Panc1 (cell line): Measurements from ENCODE around the gene RP2. TPM values are rescaled to one million over a fixed set of nuclear protein-coding genes. Genes with fewer than 3 reads are reported as not detected.

ENCODE experiments used
- ATAC-seq: fragments of 200-7000 bp; cut with Tn5 transposase; 2 replicates; pipeline ENCODE4 v1.9.1; 2020; ENCODE audit warnings: mild to moderate bottlenecking, moderate library complexity
- Bru-seq: library from RNA; stranded (reverse); fragments of 400-500 nt; gene quantifications from one replicate; lab custom pipeline; 2021; lab: Mats Ljungman, UMichigan
- BruChase-seq, 2 experiments: library from RNA; stranded (reverse); fragments of 400-500 nt; gene quantifications; one replicate each; lab custom pipeline; 2021; lab: Mats Ljungman, UMichigan
- BruUV-seq: library from RNA; stranded (reverse); fragments of 400-500 nt; replicated peaks from 2 replicates; lab custom pipeline; 2021; lab: Mats Ljungman, UMichigan
- CTCF ChIA-PET: fragments of 300-600 bp; sonication (Branson Sonifier 250); formaldehyde crosslinking; loops from one replicate; lab custom pipeline; 2022; ENCODE audit warnings: antibody characterized with exemption; lab: Charles Lee
- POLR2A ChIA-PET: fragments of 300-600 bp; sonication (Branson Sonifier 250); formaldehyde crosslinking; loops from one replicate; lab custom pipeline; 2022; ENCODE audit warnings: antibody characterized with exemption; lab: Charles Lee
- DNase-seq: peaks from one replicate; pipeline ENCODE4 v3.0.0-alpha.2; 2010; ENCODE audit warnings: low read depth, low spot score
- H3K27ac ChIP-seq: 2 replicates; pipeline ENCODE4 v1.5.1; 2011; ENCODE audit warnings: mild to moderate bottlenecking, low read length, inconsistent platforms
- H3K27me3 ChIP-seq: fragments of 200-500 bp; sonication (Bioruptor generic); 2 replicates; pipeline ENCODE4 v1.6.0; 2014; ENCODE audit warnings: low read length, inconsistent platforms; ENCODE audit not compliant: control insufficient read depth, insufficient read depth
- H3K36me3 ChIP-seq: fragments of 200-500 bp; sonication (Bioruptor generic); 2 replicates; pipeline ENCODE4 v1.5.1; 2014; ENCODE audit warnings: inconsistent platforms, mild to moderate bottlenecking, low read length, moderate library complexity; ENCODE audit not compliant: control insufficient read depth, insufficient read depth
- H3K4me1 ChIP-seq: 2 replicates; pipeline ENCODE4 v1.5.1; 2011; ENCODE audit warnings: inconsistent platforms, mild to moderate bottlenecking, low read length, moderate library complexity; ENCODE audit not compliant: control insufficient read depth, insufficient read depth
- H3K4me3 ChIP-seq, 2 experiments: 2 replicates each; pipeline ENCODE4 v1.5.1; 2011 to 2012; ENCODE audit warnings: low read depth in 2 of 2, low read length in 2 of 2, mild to moderate bottlenecking in 2 of 2, inconsistent platforms in 1 of 2, moderate library complexity in 1 of 2
- H3K9me3 ChIP-seq: fragments of 200-500 bp; sonication (Bioruptor generic); 2 replicates; pipeline ENCODE4 v1.5.1; 2014; ENCODE audit warnings: low read depth, mild to moderate bottlenecking, inconsistent platforms, low read length, moderate library complexity; ENCODE audit not compliant: control insufficient read depth, insufficient read depth
- POLR2AphosphoS5 ChIP-seq: IDR thresholded peaks from 2 replicates; pipeline ENCODE4 v1.6.1; 2012; ENCODE audit warnings: mild to moderate bottlenecking, low read depth, low read length, moderate library complexity
- SIN3A ChIP-seq: IDR thresholded peaks from 2 replicates; pipeline ENCODE4 v1.6.1; 2012; ENCODE audit warnings: low read depth, mild to moderate bottlenecking, low read length, moderate library complexity, borderline replicate concordance; ENCODE audit not compliant: insufficient read depth
- TCF7L2 ChIP-seq: IDR thresholded peaks from 2 replicates; pipeline ENCODE4 v1.6.1; 2011; ENCODE audit warnings: mild to moderate bottlenecking, low read depth, low read length, inconsistent platforms
- in situ Hi-C: cut with HindIII; loops from 2 replicates; pipeline ENCODE4 v1.10.0; 2016; ENCODE audit warnings: low sequenced_read_pairs, low pct_unique_long_range_greater_than_20kb
- intact Hi-C: fragments of 100-400 bp; cut with micrococcal nuclease; formaldehyde crosslinking; loops from one replicate; pipeline ENCODE4 v1.10.0; 2022; ENCODE audit not compliant: unreplicated experiment
- long read RNA-seq: library from polyadenylated mRNA; unstranded; transcript quantifications from one replicate; pipeline ENCODE4 v2.0.0, GENCODE V29; 2021; ENCODE audit not compliant: unreplicated experiment
- polyA plus RNA-seq: library from polyadenylated mRNA; unstranded; fragments of >200 nt; gene quantifications from one replicate; pipeline ENCODE4 v1.2.1, GENCODE V29; 2012; ENCODE audit warnings: missing spikeins; ENCODE audit not compliant: insufficient read length
- total RNA-seq: library from RNA; stranded (reverse); gene quantifications from one replicate; pipeline ENCODE4 v1.2.1, GENCODE V29; 2021; ENCODE audit not compliant: unreplicated experiment
- TF ChIP-seq, protein P1 (sequence below), 2 experiments: IDR thresholded peaks; 2 replicates each; pipeline ENCODE4 v1.6.1; 2011 to 2012; ENCODE audit warnings: low read depth in 2 of 2, control low read depth in 1 of 2, low read length in 1 of 2, mild to moderate bottlenecking in 1 of 2, moderate library complexity in 1 of 2; ENCODE audit not compliant: insufficient read depth in 1 of 2
- TF ChIP-seq, protein P2 (sequence below): fragments of 450-650 bp; IDR thresholded peaks from 2 replicates; pipeline ENCODE4 v1.5.1; 2017; ENCODE audit warnings: mild to moderate bottlenecking

RP2 gene
- total RNA-seq (17.3 TPM), Bru-seq, nascent RNA (percentile 76 among the genes with signal in this experiment), BruChase-seq, experiment 1, labeled RNA remaining after a 2-hour chase (percentile 80 among the genes with signal in this experiment), BruChase-seq, experiment 2, labeled RNA remaining after a 6-hour chase (percentile 83 among the genes with signal in this experiment)
- 9.4 TPM for polyA plus RNA-seq
- long read RNA-seq, transcript RP2-201 (5 exons, 3,803 nt), result major isoform, 67 of 73 reads
- long read RNA-seq, partial matches to known transcripts, result 3 of 73 reads
- long read RNA-seq, other reads (novel, unspliced or antisense), result 3 of 73 reads

DNA sequence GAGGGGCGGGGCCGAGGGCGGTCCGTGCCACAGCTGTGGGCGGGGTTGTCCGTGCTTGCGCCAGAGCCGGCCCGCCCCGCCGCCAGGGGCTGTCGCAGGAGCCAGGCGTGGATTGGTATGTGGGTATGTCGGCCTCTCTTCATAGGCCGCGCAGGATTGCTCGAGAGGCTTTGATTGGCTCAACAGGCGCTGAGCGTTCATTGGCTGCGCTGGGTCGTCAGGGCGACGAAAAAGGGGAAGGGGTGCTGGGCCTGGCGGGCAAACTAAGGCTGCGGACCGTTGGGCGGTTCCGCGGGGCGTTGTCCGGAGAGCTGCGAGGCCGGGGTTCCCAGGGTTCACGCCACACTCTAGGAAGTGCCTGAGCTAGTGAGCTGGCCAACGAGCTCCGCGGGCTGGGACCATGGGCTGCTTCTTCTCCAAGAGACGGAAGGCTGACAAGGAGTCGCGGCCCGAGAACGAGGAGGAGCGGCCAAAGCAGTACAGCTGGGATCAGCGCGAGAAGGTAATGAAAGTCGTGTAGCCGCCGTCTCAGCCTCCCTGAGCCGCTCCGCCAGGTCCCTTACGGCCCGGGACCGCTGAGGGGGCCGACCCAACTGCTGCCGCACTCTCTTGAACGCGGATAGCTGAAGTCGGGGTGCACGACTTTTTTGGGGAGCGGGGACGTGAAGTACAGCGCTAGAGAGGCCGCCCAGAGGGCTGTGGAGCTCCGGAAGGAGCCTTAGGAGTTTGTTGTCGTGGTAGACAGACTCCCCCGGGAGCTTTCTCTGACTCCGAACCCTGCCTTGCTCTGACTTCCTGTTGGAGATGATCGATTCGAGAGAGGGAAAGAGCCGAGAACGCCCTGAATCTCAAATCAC is at the start of gene RP2:
TSS of gene RP2 (plus strand) at position 343 of the 857 bp plus-strand sequence. CDS start at position 401, 58 bp downstream.
- in situ Hi-C loops (no loop called here), intact Hi-C loops (no loop called here)
- Histone ChIP-seq H3K4me1 (peaks cover 8% of the 10 kb centered on the region), H3K27ac (peak within 1 kb of the TSS; percentile 93), H3K36me3 (no peaks in the 10 kb centered on the region; the same call in 1 of the 2 replicates), H3K4me3 (peak within 1 kb of the TSS; percentile 92 to 94), H3K27me3 (no peaks in the 10 kb centered on the region), H3K9me3 (no peaks in the 10 kb centered on the region)
- ATAC-seq, result peak; percentile 99
- ChIA-PET POLR2A (interaction anchor here (0.6 to 0.7 kb wide), 2 partner anchors 243 to 719 kb away, joined by 3 to 4 read pairs; no protein-coding TSS in a partner anchor), CTCF (interaction anchor here (0.6 kb wide), 1 partner anchor 183 kb away, joined by 3 read pairs; no protein-coding TSS in a partner anchor)
- TF ChIP-seq, protein P1, sequence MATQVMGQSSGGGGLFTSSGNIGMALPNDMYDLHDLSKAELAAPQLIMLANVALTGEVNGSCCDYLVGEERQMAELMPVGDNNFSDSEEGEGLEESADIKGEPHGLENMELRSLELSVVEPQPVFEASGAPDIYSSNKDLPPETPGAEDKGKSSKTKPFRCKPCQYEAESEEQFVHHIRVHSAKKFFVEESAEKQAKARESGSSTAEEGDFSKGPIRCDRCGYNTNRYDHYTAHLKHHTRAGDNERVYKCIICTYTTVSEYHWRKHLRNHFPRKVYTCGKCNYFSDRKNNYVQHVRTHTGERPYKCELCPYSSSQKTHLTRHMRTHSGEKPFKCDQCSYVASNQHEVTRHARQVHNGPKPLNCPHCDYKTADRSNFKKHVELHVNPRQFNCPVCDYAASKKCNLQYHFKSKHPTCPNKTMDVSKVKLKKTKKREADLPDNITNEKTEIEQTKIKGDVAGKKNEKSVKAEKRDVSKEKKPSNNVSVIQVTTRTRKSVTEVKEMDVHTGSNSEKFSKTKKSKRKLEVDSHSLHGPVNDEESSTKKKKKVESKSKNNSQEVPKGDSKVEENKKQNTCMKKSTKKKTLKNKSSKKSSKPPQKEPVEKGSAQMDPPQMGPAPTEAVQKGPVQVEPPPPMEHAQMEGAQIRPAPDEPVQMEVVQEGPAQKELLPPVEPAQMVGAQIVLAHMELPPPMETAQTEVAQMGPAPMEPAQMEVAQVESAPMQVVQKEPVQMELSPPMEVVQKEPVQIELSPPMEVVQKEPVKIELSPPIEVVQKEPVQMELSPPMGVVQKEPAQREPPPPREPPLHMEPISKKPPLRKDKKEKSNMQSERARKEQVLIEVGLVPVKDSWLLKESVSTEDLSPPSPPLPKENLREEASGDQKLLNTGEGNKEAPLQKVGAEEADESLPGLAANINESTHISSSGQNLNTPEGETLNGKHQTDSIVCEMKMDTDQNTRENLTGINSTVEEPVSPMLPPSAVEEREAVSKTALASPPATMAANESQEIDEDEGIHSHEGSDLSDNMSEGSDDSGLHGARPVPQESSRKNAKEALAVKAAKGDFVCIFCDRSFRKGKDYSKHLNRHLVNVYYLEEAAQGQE (IDR thresholded peaks at IDR 0.05; ENCODE audit: insufficient read depth in 1 of 2, low read depth in 2 of 2, low read length in 1 of 2), result no peak
- TF ChIP-seq TCF7L2, result no peak
- TF ChIP-seq SIN3A, result peak; percentile 76; the same call in 1 of the 2 replicates
- peak; percentile 79 for TF ChIP-seq POLR2AphosphoS5
- TF ChIP-seq, protein P2, sequence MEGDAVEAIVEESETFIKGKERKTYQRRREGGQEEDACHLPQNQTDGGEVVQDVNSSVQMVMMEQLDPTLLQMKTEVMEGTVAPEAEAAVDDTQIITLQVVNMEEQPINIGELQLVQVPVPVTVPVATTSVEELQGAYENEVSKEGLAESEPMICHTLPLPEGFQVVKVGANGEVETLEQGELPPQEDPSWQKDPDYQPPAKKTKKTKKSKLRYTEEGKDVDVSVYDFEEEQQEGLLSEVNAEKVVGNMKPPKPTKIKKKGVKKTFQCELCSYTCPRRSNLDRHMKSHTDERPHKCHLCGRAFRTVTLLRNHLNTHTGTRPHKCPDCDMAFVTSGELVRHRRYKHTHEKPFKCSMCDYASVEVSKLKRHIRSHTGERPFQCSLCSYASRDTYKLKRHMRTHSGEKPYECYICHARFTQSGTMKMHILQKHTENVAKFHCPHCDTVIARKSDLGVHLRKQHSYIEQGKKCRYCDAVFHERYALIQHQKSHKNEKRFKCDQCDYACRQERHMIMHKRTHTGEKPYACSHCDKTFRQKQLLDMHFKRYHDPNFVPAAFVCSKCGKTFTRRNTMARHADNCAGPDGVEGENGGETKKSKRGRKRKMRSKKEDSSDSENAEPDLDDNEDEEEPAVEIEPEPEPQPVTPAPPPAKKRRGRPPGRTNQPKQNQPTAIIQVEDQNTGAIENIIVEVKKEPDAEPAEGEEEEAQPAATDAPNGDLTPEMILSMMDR, result no peak
- no TSS peak for BruUV-seq
- peak; percentile 61 for DNase-seq

DNA sequence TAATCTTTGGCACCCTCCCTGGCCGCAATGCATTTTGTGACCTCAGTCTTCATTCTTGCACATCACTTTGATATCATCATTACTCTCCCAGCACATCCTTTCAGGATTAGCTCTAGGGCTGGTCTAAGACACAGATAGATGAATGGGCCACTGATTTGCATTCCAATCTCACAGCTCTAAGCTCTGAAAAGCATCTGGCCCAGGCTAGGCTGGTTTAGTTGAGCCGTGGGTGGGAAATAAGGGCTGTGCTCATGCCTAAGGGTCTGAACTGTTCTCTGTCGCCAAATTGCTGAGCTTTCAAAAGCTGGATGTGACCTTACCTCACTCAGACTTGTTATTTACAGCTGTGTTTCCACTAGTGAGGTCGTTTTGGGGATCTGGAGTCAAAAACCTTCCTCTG is 47.9 kb upstream of the RP2 start:
- POLR2A ChIA-PET, result no interaction called here
- ATAC-seq, result no peak

More for the DNA sequence above, 47.9 kb upstream of the RP2 start:
- in situ Hi-C loops (no loop called here), intact Hi-C loops (no loop called here)
- Histone ChIP-seq H3K27ac (no peak overlapping the region), H3K4me3 (no peak overlapping the region), H3K36me3 (no peaks in the 10 kb centered on the region), H3K9me3 (no peaks in the 10 kb centered on the region), H3K27me3 (no peaks in the 10 kb centered on the region), H3K4me1 (peaks cover 12% of the 10 kb centered on the region)
- no TSS peak for BruUV-seq
- CTCF ChIA-PET, result no interaction called here
- no peak for DNase-seq
- TF ChIP-seq SIN3A, result no peak
- no peak for TF ChIP-seq POLR2AphosphoS5
- no peak for TF ChIP-seq TCF7L2
- TF ChIP-seq, protein P2, result no peak
- TF ChIP-seq, protein P1 (IDR thresholded peaks at IDR 0.05; ENCODE audit: insufficient read depth in 1 of 2, low read depth in 2 of 2, low read length in 1 of 2), result no peak
